Caco-2 (cell line): Measurements from ENCODE around the gene GAS7. TPM values are rescaled to one million over a fixed set of nuclear protein-coding genes. Genes with fewer than 3 reads are reported as not detected.

Source experiments
- BruUV-seq: library from RNA; stranded (reverse); fragments of 400-500 nt; replicated peaks from 2 replicates; lab custom pipeline; 2021; lab: Mats Ljungman, UMichigan
- CTCF ChIA-PET: fragments of 300-600 bp; sonication (Branson Sonifier 250); formaldehyde crosslinking; loops from one replicate; lab custom pipeline; 2022; ENCODE audit warnings: antibody characterized with exemption; lab: Charles Lee
- POLR2A ChIA-PET: fragments of 300-600 bp; sonication (Branson Sonifier 250); formaldehyde crosslinking; loops from one replicate; lab custom pipeline; 2022; ENCODE audit warnings: antibody characterized with exemption; lab: Charles Lee
- DNase-seq, 2 experiments: peaks; one replicate each; pipeline versions ENCODE4 v3.0.0 to v3.0.0-alpha.2; 2020 to 2022
- H3K27me3 ChIP-seq: replicated peaks from 2 replicates; pipeline ENCODE4 v1.6.0; 2011; ENCODE audit warnings: low read length; ENCODE audit not compliant: control insufficient read depth, insufficient read depth
- H3K36me3 ChIP-seq: 2 replicates; pipeline ENCODE4 v1.5.1; 2011; ENCODE audit warnings: low read length; ENCODE audit not compliant: control insufficient read depth, insufficient read depth
- H3K4me1 ChIP-seq: fragments of 250-450 bp; sonication (Bioruptor Pico); 2 replicates; pipeline ENCODE4 v1.5.1; 2020; ENCODE audit warnings: mild to moderate bottlenecking
- H3K4me3 ChIP-seq: 2 replicates; pipeline ENCODE4 v1.5.1; 2011; ENCODE audit warnings: low read depth, mild to moderate bottlenecking, control low read depth, low read length
- H3K9me3 ChIP-seq: fragments of 250-450 bp; sonication (Bioruptor Pico); 2 replicates; pipeline ENCODE4 v1.5.1; 2020; ENCODE audit warnings: mild to moderate bottlenecking, moderate library complexity
- H3K27ac Mint-ChIP-seq: one replicate; pipeline ENCODE4 v1.8.0; 2022; ENCODE audit warnings: mixed read lengths; ENCODE audit not compliant: unreplicated experiment
- H3K27me3 Mint-ChIP-seq: one replicate; pipeline ENCODE4 v1.8.0; 2022; ENCODE audit warnings: mixed read lengths; ENCODE audit not compliant: insufficient read depth, unreplicated experiment
- H3K36me3 Mint-ChIP-seq: one replicate; pipeline ENCODE4 v1.8.0; 2022; ENCODE audit warnings: mild to moderate bottlenecking, mixed read lengths; ENCODE audit not compliant: insufficient read depth, unreplicated experiment
- H3K4me1 Mint-ChIP-seq: one replicate; pipeline ENCODE4 v1.8.0; 2022; ENCODE audit warnings: low read depth, mixed read lengths; ENCODE audit not compliant: unreplicated experiment
- H3K4me3 Mint-ChIP-seq: one replicate; pipeline ENCODE4 v1.8.0; 2022; ENCODE audit warnings: mild to moderate bottlenecking, moderate library complexity, mixed read lengths; ENCODE audit not compliant: unreplicated experiment
- H3K9me3 Mint-ChIP-seq: one replicate; pipeline ENCODE4 v1.8.0; 2022; ENCODE audit warnings: mixed read lengths; ENCODE audit not compliant: unreplicated experiment
- intact Hi-C: fragments of 100-400 bp; cut with micrococcal nuclease; formaldehyde crosslinking; loops from one replicate; pipeline ENCODE4 v1.10.0; 2022; ENCODE audit not compliant: unreplicated experiment
- total RNA-seq: library from RNA; stranded (reverse); gene quantifications from 2 replicates; pipeline ENCODE4 v1.2.3, GENCODE V29; 2022
- TF ChIP-seq, protein P1 (sequence below), 2 experiments: fragments of 200-600 bp in 1 of 2; IDR thresholded peaks; 1 replicate in 1 of 2; 2 replicates in 1 of 2; pipeline versions ENCODE4 v1.5.1 to v1.8.0; 2011 to 2022; ENCODE audit warnings: antibody characterized with exemption in 1 of 2, control low read depth in 1 of 2, inconsistent platforms in 1 of 2, low read depth in 1 of 2, low read length in 1 of 2, mild to moderate bottlenecking in 1 of 2, moderate library complexity in 1 of 2; ENCODE audit not compliant: insufficient read depth in 1 of 2, severe bottlenecking in 1 of 2, unreplicated experiment in 1 of 2

GAS7 gene
- total RNA-seq, 1 experiment from 2014 or later = 0.34 TPM

DNA sequence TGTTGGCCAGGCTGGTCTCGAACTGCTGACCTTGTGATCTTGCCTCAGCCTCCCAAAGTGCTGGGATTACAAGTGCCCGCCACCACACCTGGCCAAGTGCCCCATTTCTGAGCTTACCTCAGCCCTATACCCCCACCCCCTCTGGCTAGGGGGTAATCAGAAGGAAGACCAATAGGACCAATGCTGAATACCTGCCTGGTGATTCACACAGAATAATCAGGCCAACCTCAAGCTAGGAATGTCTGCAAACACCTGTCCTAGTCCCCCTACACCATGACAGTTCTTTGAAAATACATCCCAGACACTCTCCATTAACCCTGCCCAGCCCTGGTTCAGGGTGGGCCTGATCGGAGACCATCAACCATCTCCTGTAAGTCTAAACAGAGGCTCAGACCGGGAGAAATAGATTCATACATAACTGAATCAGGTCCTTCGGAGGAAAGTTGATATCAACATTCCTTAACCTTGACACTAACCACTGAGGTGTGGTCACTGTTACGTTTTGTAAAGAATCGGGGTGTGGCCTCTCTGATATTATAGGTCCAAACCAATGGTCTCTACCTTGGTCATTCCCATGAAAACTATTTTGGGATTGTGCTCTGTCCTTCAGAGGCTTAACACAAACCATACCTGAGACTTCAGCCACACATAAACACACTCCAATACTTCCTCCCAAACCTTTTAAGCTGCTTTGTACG lies 130.8 kb downstream of the GAS7 start:
- no peak overlapping the region for H3K4me3 ChIP-seq
- no peaks in the 10 kb centered on the region for H3K4me1 ChIP-seq
- no peak overlapping the region for H3K27ac Mint-ChIP-seq
- H3K27me3 Mint-ChIP-seq = no peaks in the 10 kb centered on the region
- no peaks in the 10 kb centered on the region for H3K36me3 ChIP-seq
- ChIA-PET CTCF (no interaction called here), POLR2A (no interaction called here)
- no peaks in the 10 kb centered on the region for H3K27me3 ChIP-seq
- no peaks in the 10 kb centered on the region for H3K36me3 Mint-ChIP-seq
- no peaks in the 10 kb centered on the region for H3K9me3 ChIP-seq
- no peak for DNase-seq
- no peaks in the 10 kb centered on the region for H3K9me3 Mint-ChIP-seq
- BruUV-seq = no TSS peak
- no peaks in the 10 kb centered on the region for H3K4me1 Mint-ChIP-seq
- intact Hi-C loops = no loop called here
- no peak overlapping the region for H3K4me3 Mint-ChIP-seq
- TF ChIP-seq, protein P1, sequence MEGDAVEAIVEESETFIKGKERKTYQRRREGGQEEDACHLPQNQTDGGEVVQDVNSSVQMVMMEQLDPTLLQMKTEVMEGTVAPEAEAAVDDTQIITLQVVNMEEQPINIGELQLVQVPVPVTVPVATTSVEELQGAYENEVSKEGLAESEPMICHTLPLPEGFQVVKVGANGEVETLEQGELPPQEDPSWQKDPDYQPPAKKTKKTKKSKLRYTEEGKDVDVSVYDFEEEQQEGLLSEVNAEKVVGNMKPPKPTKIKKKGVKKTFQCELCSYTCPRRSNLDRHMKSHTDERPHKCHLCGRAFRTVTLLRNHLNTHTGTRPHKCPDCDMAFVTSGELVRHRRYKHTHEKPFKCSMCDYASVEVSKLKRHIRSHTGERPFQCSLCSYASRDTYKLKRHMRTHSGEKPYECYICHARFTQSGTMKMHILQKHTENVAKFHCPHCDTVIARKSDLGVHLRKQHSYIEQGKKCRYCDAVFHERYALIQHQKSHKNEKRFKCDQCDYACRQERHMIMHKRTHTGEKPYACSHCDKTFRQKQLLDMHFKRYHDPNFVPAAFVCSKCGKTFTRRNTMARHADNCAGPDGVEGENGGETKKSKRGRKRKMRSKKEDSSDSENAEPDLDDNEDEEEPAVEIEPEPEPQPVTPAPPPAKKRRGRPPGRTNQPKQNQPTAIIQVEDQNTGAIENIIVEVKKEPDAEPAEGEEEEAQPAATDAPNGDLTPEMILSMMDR (IDR thresholded peaks at IDR 0.05; ENCODE audit: insufficient read depth in 1 of 2, low read depth in 1 of 2, low read length in 1 of 2, severe bottlenecking in 1 of 2, unreplicated experiment in 1 of 2) = no peak

GRCh38 chr17:10064536-10064935 lies 133.9 kb downstream of the GAS7 start:
- H3K27ac Mint-ChIP-seq = no peak overlapping the region

DNA sequence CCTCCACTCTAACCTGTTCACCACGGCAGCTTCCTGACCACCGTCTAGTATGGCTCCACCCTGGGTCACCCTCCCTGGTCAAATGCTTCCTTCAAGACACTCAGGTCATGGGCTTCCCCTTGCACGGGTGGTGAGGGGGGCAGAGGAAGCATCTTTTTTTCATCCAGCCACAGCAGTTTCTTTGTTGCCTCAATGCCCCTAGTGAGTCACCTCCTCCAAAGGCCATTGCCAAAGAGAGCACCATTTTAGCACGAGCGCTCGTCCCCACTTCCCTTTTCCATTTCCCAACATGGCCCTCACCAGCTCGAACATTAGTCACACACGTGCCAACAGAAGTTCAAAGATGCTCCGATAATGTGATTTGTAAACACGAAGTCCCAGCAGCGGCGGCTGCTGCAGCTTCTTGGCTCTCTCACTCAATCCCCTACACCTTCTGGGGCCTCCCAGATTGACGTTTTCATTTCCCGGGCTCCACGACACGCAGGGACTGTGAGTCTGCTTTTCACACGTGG lies 134.6 kb downstream of the GAS7 start:
- Mint-ChIP-seq H3K27me3 (no peaks in the 10 kb centered on the region), H3K36me3 (no peaks in the 10 kb centered on the region), H3K4me3 (no peak overlapping the region), H3K4me1 (no peaks in the 10 kb centered on the region), H3K9me3 (no peaks in the 10 kb centered on the region), H3K27ac (no peak overlapping the region)
- Histone ChIP-seq H3K9me3 (no peaks in the 10 kb centered on the region), H3K27me3 (no peaks in the 10 kb centered on the region), H3K36me3 (no peaks in the 10 kb centered on the region), H3K4me3 (no peak overlapping the region), H3K4me1 (no peaks in the 10 kb centered on the region)
- no peak for DNase-seq
- ChIA-PET CTCF (no interaction called here), POLR2A (no interaction called here)
- no TSS peak for BruUV-seq
- intact Hi-C loops = no loop called here
- TF ChIP-seq, protein P1 (IDR thresholded peaks at IDR 0.05; ENCODE audit: insufficient read depth in 1 of 2, low read depth in 1 of 2, low read length in 1 of 2, severe bottlenecking in 1 of 2, unreplicated experiment in 1 of 2) = no peak

More at GRCh38 chr17:10064536-10064935, 133.9 kb downstream of the GAS7 start:
- intact Hi-C loops = no loop called here
- Histone ChIP-seq H3K9me3 (no peaks in the 10 kb centered on the region), H3K36me3 (no peaks in the 10 kb centered on the region), H3K4me3 (no peak overlapping the region), H3K4me1 (no peaks in the 10 kb centered on the region), H3K27me3 (no peaks in the 10 kb centered on the region)
- no TSS peak for BruUV-seq
- TF ChIP-seq, protein P1 (IDR thresholded peaks at IDR 0.05; ENCODE audit: insufficient read depth in 1 of 2, low read depth in 1 of 2, low read length in 1 of 2, severe bottlenecking in 1 of 2, unreplicated experiment in 1 of 2) = no peak
- Mint-ChIP-seq H3K36me3 (no peaks in the 10 kb centered on the region), H3K4me1 (no peaks in the 10 kb centered on the region), H3K27me3 (no peaks in the 10 kb centered on the region), H3K4me3 (no peak overlapping the region), H3K9me3 (no peaks in the 10 kb centered on the region)
- ChIA-PET POLR2A (no interaction called here), CTCF (no interaction called here)
- DNase-seq = no peak
